ENCODE data around the gene RPP30.
"Not testable (repeated sequence)": the region's sequence is repeated elsewhere in the genome, so short reads cannot be mapped to it uniquely, and the experiment has no call there.

Gene RPP30

DNA sequence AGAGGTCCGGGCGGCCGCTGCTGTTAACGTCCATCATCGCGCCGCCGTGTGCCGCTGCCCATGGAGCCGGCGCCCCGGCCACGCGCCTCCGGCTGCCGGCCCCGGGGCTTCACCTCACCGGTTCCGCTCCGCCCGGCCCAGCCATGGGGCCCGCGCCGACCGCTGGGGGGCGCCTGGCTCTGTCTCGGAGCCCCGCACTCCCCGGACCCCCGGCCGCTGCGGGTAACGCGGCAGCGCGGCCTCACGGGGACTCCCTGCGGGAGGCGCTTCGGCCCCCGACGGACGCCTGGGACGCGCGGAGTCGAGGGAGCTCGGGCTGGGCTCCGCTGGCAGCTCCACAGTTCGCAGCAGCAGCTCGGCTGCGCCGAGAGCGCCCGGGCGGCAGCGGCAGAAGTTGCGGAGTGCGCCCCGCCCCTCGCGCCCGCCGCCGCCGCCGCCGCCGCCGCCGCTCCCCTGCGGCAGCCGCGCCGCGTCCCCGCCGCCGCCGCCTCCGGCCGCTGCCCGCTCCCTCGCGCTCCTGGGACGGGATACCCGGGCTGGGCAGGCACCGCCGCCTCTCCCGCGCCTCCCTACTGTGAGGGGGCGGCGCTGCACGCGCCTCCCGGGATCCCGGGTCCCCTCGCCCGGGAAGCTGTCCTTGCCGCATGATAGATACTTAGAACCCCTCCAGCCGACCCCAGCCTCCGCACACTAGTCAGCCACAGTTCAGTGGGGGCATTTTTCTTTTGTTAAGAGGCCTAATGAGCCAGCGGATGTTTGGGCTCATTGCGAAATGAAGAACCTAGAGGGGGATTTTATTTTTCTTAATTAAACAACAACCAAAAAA is 13.9 kb upstream of the RPP30 start, which contains the start of gene HTR7:
Gene HTR7 (minus strand): TSS at position 405 of the 826 bp plus-strand sequence. CDS start 368 bp downstream, at position 37.
- peaks cover 12% of the 10 kb centered on the region for H3K4me1 Mint-ChIP-seq
- CTCF ChIA-PET, result interaction anchor here (0.8 kb wide), 1 partner anchor 14 kb away, joined by 3 read pairs; the partner anchor contains the start of gene RPP30
- H3K4me3 Mint-ChIP-seq, result peak within 1 kb of the TSS; percentile 80
- no peaks in the 10 kb centered on the region for H3K9me3 Mint-ChIP-seq
- H3K27ac Mint-ChIP-seq, result no peak within 1 kb of the TSS
- peak; percentile 64 for DNase-seq
- H3K27me3 Mint-ChIP-seq, result peaks cover 72% of the 10 kb centered on the region
- H3K36me3 Mint-ChIP-seq, result no peaks in the 10 kb centered on the region

DNA sequence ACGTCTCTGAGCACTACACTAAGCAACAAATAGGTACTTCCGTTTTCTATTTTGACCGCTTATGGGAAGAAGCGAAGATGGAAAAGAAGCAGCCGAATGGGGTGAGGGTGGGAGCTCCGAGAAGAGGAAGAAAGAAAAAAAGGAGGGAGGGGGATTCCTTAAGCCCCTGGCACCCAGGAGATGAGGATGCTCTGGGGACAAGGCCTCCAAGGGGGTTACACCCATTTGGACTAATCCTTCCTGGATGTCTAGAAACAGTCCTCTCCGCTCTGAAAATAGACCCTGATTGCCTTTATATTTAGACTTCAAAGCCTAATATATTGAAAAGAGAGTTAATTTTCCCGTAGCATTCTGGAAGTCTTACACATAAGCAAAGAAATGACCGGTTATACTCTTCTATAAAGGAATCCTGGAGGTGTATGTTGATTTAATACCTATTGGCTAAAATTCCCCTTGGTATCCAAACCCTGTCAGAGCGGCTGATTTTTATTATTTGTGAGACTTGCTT is 13.3 kb upstream of the RPP30 start:
- Mint-ChIP-seq H3K9me3 (no peaks in the 10 kb centered on the region), H3K36me3 (no peaks in the 10 kb centered on the region), H3K4me3 (peak overlapping the region; percentile 67), H3K4me1 (peaks cover 12% of the 10 kb centered on the region), H3K27ac (no peak overlapping the region), H3K27me3 (peaks cover 72% of the 10 kb centered on the region)
- CTCF ChIA-PET, result no interaction called here
- no peak for DNase-seq

DNA sequence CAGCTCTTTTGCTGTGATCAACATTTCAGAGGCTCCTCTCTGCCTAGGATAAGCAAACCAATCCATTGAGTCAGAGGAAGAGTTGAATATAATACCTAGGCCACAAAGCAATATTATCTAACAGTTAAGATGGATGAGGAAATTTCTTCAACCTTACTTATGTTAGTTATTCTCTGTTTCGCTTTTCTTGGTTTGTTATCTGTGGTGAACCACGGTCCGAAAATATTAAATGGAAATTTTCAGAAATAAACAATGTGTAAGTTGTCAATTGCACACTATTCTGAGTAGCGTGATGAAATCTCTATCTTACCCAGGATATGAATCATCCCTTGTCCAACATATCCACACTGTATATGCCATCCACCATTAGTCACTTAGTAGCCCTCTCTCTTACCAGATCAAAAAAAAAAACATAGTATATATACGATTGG is 12.4 kb upstream of the RPP30 start:
- Mint-ChIP-seq H3K36me3 (no peaks in the 10 kb centered on the region), H3K27me3 (peaks cover 66% of the 10 kb centered on the region), H3K27ac (no peak overlapping the region), H3K4me3 (no peak overlapping the region), H3K9me3 (no peaks in the 10 kb centered on the region), H3K4me1 (peaks cover 12% of the 10 kb centered on the region)
- DNase-seq, result no peak
- CTCF ChIA-PET, result no interaction called here

DNA sequence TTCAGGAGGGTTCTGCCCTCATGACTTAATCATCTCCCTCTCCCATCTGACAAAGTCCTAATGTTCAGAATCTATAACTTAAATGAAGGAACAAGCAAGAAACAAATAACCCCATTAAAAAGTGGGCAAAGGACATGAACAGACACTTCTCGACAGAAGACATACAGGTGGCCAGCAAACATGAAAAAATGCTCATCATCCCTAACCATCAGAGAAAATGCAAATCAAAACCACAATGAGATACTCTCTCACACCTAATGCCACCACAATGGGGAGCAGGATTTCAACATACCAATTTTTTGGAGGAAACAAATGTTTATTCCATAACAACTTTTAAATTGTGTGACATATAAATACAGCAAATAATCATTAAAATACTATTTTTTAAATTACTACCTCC is 11.0 kb upstream of the RPP30 start:
- H3K4me3 Mint-ChIP-seq, result no peak overlapping the region
- CTCF ChIA-PET, result interaction anchor here (1.1 to 4.5 kb wide), 3 partner anchors 10 to 712 kb away, joined by 3 to 34 read pairs (median 9); no protein-coding TSS in a partner anchor
- H3K36me3 Mint-ChIP-seq, result no peaks in the 10 kb centered on the region
- H3K9me3 Mint-ChIP-seq, result no peaks in the 10 kb centered on the region
- peaks cover 12% of the 10 kb centered on the region for H3K4me1 Mint-ChIP-seq
- H3K27me3 Mint-ChIP-seq, result peaks cover 68% of the 10 kb centered on the region
- DNase-seq, result no peak
- no peak overlapping the region for H3K27ac Mint-ChIP-seq

DNA sequence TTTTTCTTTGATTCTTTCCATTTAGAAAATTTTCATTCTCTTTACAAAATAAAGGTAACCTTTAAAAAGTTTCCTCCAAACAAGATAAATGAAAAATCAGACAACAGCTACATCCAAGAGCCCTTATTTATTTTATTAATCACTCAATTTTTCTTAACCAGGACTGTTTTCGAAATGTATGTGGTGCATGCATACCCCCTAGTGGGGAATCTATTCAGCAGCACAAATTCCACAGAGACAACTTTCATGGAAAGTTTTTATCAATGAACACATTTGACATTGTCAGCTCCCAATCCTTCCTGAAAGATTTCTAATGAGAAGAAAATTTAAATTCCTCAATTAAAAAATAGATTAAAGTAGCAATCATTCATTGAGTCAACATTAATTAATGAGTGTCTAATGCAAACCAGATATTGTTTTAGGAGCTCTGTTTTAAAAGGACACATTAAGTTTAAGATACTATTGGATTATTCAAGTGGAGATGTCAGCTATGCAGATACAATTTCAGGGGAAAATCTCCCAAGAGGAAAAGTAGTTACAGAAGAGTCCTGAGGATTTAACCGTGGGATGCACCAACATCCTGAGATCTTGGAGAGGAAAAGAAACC is 8.8 kb upstream of the RPP30 start:
- Mint-ChIP-seq H3K36me3 (no peaks in the 10 kb centered on the region), H3K27me3 (peaks cover 66% of the 10 kb centered on the region), H3K9me3 (no peaks in the 10 kb centered on the region), H3K4me1 (peaks cover 4% of the 10 kb centered on the region), H3K4me3 (no peak overlapping the region), H3K27ac (no peak overlapping the region)
- CTCF ChIA-PET, result interaction anchor here (0.6 to 4.5 kb wide), 5 partner anchors 8 to 715 kb away, joined by 3 to 34 read pairs (median 3); no protein-coding TSS in a partner anchor
- no peak for DNase-seq

DNA sequence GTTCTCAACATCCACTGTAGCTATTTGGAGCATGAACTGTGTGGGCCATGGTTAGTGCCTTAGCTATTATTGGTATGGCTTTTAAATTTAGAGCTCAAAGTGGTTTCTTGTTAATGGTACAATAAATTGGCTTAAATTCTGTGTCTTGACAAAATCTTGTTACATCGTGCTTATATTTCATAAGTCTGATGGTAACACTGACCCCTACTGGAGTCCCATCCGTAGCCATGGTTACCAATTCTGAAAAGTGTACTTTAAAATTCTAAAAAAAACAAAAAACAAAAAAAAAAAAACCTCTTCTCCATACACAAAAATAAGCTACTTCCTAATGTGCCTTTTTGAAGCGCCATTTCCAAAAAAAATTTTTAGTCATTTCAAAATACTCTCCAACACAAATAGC is 6.4 kb upstream of the RPP30 start:
- Mint-ChIP-seq H3K27me3 (peaks cover 54% of the 10 kb centered on the region), H3K4me3 (no peak overlapping the region), H3K36me3 (no peaks in the 10 kb centered on the region), H3K9me3 (peaks cover 1% of the 10 kb centered on the region), H3K4me1 (peaks cover 2% of the 10 kb centered on the region), H3K27ac (no peak overlapping the region)
- no peak for DNase-seq
- CTCF ChIA-PET, result interaction anchor here (0.7 to 4.5 kb wide), 10 partner anchors 9 to 1076 kb away, joined by 3 to 34 read pairs (median 5); no protein-coding TSS in a partner anchor

DNA sequence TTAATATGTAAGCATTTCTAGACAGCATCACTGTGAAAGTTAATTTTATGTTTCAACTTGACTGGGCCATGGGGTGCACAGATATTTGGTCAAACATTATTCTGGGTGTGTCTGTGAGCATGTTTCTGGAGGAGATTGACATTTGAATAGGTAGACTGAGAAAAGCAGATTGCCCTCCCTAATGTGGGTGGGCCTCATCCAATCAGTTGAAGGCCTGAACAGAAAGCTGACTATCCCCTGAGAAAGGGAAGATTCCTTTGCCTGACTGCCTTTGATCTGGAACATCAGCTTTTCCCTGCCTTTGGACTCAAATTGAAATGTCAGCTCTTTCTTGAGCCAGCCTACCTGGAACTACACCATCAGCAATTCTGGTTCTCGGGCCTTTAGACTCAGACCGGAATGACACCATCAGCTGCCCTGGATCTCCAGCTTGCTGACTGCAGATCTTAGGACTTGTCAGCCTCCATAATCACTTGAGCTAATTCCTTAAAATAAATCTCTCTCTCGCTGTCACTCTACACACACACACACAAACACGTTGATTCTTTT is 5.7 kb upstream of the RPP30 start:
- H3K36me3 Mint-ChIP-seq, result no peaks in the 10 kb centered on the region
- H3K4me1 Mint-ChIP-seq, result peaks cover 9% of the 10 kb centered on the region
- no peak for DNase-seq
- no peak overlapping the region for H3K27ac Mint-ChIP-seq
- peaks cover 1% of the 10 kb centered on the region for H3K9me3 Mint-ChIP-seq
- CTCF ChIA-PET, result interaction anchor here (0.7 to 2.0 kb wide), 7 partner anchors 9 to 1077 kb away, joined by 3 to 7 read pairs (median 5); no protein-coding TSS in a partner anchor
- H3K4me3 Mint-ChIP-seq, result no peak overlapping the region
- peaks cover 48% of the 10 kb centered on the region for H3K27me3 Mint-ChIP-seq

DNA sequence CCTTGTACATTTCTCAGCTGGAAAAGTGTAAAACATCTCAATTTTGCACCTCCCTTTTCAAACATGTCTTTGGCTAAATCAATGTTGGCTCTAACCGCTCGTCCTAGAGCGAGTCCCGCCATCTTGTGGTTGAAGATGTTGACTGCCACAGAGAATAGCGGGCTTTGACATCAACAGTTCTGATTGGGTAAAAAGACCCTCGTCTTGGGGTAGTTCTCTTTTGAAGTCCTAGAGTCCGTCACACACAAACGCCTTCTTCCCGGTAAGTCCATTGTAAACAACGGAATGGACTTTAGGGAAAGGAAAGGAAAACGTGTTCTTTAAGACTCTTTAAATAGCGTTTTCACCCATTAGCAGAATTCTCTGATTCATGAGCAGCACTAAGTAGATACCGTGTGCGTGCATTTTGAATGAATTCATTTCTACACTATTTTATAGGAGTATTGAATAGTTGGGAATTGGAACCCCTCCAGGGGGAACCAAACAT is 452 bp upstream of the RPP30 start:
- DNase-seq, result peak; percentile 66
- Mint-ChIP-seq H3K4me1 (peaks cover 41% of the 10 kb centered on the region), H3K4me3 (peak overlapping the region; percentile 94), H3K36me3 (peaks cover 6% of the 10 kb centered on the region), H3K27ac (peak overlapping the region; percentile 85), H3K9me3 (peaks cover 1% of the 10 kb centered on the region), H3K27me3 (peaks cover 23% of the 10 kb centered on the region)
- CTCF ChIA-PET, result interaction anchor here (0.7 to 3.4 kb wide), 10 partner anchors 8 to 122 kb away, joined by 3 to 16 read pairs (median 3); partner anchors contain the start of gene HTR7

DNA sequence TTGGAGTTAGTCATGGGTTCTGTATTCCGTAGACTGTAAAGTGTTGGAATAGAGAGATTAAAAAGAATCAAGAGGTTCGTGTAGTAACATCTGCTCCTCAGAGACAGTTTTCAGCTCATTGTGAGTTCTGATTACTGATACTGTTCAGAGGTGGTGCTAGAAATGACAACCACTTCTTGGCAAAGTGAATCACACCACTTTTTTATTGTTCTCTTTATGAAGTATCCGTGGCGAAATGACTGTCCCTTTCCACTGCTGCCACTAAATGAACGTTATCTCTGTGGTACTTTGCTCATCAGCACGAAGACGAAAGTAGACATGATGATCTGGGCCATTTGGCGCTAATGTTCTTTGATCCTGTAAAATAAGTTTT is 860 bp downstream of the RPP30 start:
- DNase-seq, result no peak
- Mint-ChIP-seq H3K27ac (peak overlapping the region; percentile 85), H3K4me3 (peak overlapping the region; percentile 94), H3K27me3 (peaks cover 15% of the 10 kb centered on the region), H3K9me3 (peaks cover 1% of the 10 kb centered on the region), H3K4me1 (peaks cover 41% of the 10 kb centered on the region), H3K36me3 (peaks cover 10% of the 10 kb centered on the region)
- CTCF ChIA-PET, result interaction anchor here (3.4 kb wide), 1 partner anchor 123 kb away, joined by 16 read pairs; no protein-coding TSS in a partner anchor

DNA sequence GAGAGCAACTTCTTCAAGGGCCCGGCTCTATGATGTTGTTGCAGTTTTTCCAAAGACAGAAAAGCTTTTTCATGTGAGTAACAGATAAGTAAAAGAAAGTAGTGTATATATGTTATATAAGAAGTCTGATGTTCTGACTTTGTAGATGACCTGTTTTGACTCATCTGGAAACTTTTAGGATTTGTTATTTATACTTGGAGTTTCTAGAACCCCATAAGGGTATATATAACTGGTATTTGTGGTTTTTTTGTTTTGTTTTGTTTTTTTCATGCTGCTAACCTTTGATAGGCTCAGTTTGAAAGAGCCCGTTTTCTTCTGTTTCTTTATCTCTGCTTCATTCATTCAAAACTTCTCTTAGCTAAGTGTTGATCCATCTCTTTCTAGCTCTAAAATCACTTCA is 7.3 kb downstream of the RPP30 start:
- Mint-ChIP-seq H3K9me3 (no peaks in the 10 kb centered on the region), H3K36me3 (peaks cover 24% of the 10 kb centered on the region), H3K4me3 (no peak overlapping the region), H3K27me3 (no peaks in the 10 kb centered on the region), H3K4me1 (peaks cover 5% of the 10 kb centered on the region), H3K27ac (no peak overlapping the region)
- CTCF ChIA-PET, result interaction anchor here (0.7 to 2.5 kb wide), 12 partner anchors 11 to 756 kb away, joined by 3 to 19 read pairs (median 4); no protein-coding TSS in a partner anchor
- DNase-seq, result no peak

DNA sequence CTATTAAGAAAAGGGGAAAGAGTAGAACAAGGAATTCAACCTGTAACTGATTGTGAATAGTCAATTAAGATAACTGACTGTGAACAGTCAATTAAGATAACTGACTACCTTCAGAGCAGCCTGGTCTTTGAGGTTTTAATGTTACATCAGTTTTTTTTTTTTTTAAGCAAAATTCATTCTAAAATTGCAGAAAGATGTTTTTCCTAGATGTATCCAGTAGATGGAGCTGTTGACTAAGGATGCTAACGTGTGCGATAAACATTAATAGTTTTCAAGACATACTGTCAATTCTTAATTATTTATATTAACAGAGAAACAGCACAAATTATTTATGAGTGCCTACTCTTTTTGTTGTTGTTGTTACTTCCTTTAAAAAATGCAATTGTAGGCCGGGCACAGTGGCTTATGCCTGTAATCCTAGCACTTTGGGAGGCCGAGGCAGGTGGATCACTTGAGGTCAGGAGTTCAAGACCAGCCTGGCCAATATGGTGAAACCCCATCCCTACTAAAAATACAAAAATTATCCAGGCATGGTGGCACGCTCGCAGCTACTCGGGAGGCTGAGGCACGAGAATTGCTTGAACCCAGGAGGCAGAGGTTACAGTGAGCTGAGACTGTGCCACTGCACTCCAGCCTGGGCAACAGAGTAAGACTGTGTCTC is 8.4 kb downstream of the RPP30 start:
- not testable (repeated sequence) for H3K4me1 Mint-ChIP-seq, H3K9me3 Mint-ChIP-seq, H3K4me3 Mint-ChIP-seq, H3K27me3 Mint-ChIP-seq, DNase-seq
- H3K36me3 Mint-ChIP-seq, result peaks cover 22% of the 10 kb centered on the region
- peak overlapping the region; percentile 53 for H3K27ac Mint-ChIP-seq
- CTCF ChIA-PET, result interaction anchor here (0.6 to 2.5 kb wide), 21 partner anchors 8 to 1643 kb away, joined by 3 to 19 read pairs (median 4); partner anchors contain the start of genes BTAF1 and RPP30

DNA sequence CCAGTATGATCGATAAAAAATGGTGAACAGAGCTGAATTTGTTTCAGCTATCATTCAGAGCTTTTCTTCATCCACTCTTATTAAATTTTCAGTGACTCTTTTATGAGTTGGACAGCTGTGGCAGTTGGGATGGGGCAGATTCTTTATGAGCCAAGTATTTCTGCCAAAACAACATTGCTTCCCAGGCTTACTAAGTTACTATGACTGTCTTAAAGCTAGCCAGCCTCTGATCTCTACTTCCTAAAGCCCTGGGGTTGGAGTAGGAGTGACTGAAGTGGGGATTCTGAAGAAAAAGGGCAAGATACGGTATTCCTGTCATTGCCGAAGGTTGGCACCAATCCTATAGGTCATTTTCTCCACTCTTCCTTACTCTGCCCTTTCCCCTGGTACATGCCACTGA is 12.7 kb downstream of the RPP30 start:
- CTCF ChIA-PET, result interaction anchor here (0.6 to 0.7 kb wide), 2 partner anchors 185 to 414 kb away, joined by 3 read pairs; no protein-coding TSS in a partner anchor
- H3K4me3 Mint-ChIP-seq, result no peak overlapping the region
- H3K4me1 Mint-ChIP-seq, result no peaks in the 10 kb centered on the region
- H3K27me3 Mint-ChIP-seq, result no peaks in the 10 kb centered on the region
- H3K27ac Mint-ChIP-seq, result no peak overlapping the region
- no peak for DNase-seq
- H3K36me3 Mint-ChIP-seq, result peaks cover 36% of the 10 kb centered on the region
- no peaks in the 10 kb centered on the region for H3K9me3 Mint-ChIP-seq

DNA sequence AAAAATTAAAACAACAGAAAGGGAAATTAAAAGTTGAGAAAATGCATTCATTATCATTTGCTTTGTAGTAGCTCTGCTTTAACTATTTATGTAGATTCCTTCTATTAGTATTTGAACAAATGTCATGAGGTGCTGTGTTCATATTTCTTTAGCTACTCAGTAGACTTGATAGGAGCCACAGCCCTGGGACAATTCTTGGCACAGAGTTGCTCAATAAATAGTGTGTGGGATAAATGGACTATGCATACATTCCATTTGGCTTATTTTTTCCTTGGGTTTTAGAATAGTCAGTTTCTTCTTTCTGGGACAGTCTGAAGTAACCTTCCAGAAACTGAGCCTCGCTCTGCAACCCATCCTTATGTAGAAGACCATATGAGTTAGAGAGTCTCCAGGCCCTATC is 13.4 kb downstream of the RPP30 start:
- CTCF ChIA-PET, result no interaction called here
- no peaks in the 10 kb centered on the region for H3K4me1 Mint-ChIP-seq

More for the DNA sequence above, 13.4 kb downstream of the RPP30 start:
- Mint-ChIP-seq H3K27me3 (no peaks in the 10 kb centered on the region), H3K9me3 (no peaks in the 10 kb centered on the region), H3K36me3 (peaks cover 40% of the 10 kb centered on the region), H3K4me3 (no peak overlapping the region), H3K27ac (no peak overlapping the region)
- DNase-seq, result no peak

Measured in activated naive CD4-positive, alpha-beta T cell treated with anti-CD3 and anti-CD28 coated beads, Interleukin-2, amount 10 ng/mL, durations not matched to agents 7 days and 5 days (primary cell).